ENCODE data around the gene PPP1R13B. TPM values are rescaled to one million over a fixed set of nuclear protein-coding genes. Genes with fewer than 3 reads are reported as not detected.

PPP1R13B gene
- total and polyA plus RNA-seq, 2 experiments from 2014 or later = 9.4 to 20.2 TPM

DNA sequence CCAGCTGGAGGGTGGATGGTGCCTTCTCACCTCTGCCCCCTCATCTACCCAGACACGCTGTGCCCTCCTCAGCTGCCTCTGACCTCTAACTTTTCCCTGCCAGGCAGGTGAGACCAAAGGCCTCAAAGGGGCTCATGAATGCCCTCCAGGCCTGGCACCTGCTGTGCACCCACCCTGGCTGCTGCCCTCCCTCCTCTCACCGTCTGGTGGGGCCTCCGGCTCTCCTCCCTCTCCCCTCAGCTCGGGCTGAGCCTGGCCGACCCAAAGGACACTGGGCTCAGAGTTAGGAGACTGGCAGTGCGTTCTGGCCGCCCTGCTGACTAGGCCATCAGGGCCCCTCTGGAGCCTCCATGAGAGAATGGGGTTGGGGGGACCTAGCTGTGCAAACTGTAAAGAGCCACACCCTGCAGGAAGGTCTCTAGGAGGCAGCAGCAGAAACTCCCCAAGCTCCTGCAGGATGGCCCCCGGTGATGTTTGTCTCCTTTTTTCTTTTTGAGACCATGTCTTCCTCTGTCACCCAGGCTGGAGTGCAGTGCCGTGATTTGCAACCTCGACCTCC, 40.3 kb upstream of the PPP1R13B start:
- TF ChIP-seq EZH2 (IDR thresholded peaks at IDR 0.05; ENCODE audit: borderline replicate concordance) (no peak), EZH2phosphoT487 (IDR thresholded peaks at IDR 0.05; ENCODE audit: low read depth, severe bottlenecking, unreplicated experiment) (no peak), CTCF (IDR thresholded peaks at IDR 0.05; ENCODE audit: poor library complexity) (no peak)
- 89% methylated on average over 10 of the region's 10 CpGs for WGBS (ENCODE audit: low lambda C conversion rate, missing lambda C conversion rate)
- no peak overlapping the region for H3K4me3 ChIP-seq
- no peaks in the 10 kb centered on the region for H3K79me2 ChIP-seq
- no peak overlapping the region for H3K27ac ChIP-seq
- H3K4me2 ChIP-seq = no peak overlapping the region
- no peaks in the 10 kb centered on the region for H3K36me3 ChIP-seq (replicated peaks; ENCODE audit: insufficient read depth, low read depth)
- H4K20me1 ChIP-seq (ENCODE audit: insufficient read depth, poor library complexity, severe bottlenecking) = no peaks in the 10 kb centered on the region
- H3K9me2 ChIP-seq (replicated peaks; ENCODE audit: insufficient read depth) = no peaks in the 10 kb centered on the region
- no peaks in the 10 kb centered on the region for H3K27me3 ChIP-seq
- H3K4me1 ChIP-seq (ENCODE audit: insufficient read depth) = peaks cover 14% of the 10 kb centered on the region
- no peak for DNase-seq (ENCODE audit: low spot score)
- no peak overlapping the region for H2AFZ ChIP-seq
- H3K9me3 ChIP-seq (ENCODE audit: low read depth) = no peaks in the 10 kb centered on the region

- Histone ChIP-seq H3K9me3 (ENCODE audit: low read depth) (no peaks in the 10 kb centered on the region), H4K20me1 (ENCODE audit: insufficient read depth, poor library complexity, severe bottlenecking) (no peaks in the 10 kb centered on the region), H2AFZ (no peak overlapping the region), H3K27me3 (no peaks in the 10 kb centered on the region), H3K27ac (no peak overlapping the region), H3K4me3 (no peak overlapping the region), H3K4me2 (no peak overlapping the region), H3K4me1 (ENCODE audit: insufficient read depth) (peaks cover 18% of the 10 kb centered on the region), H3K9me2 (replicated peaks; ENCODE audit: insufficient read depth) (no peaks in the 10 kb centered on the region), H3K36me3 (replicated peaks; ENCODE audit: insufficient read depth, low read depth) (no peaks in the 10 kb centered on the region), H3K79me2 (no peaks in the 10 kb centered on the region)
- 98% methylated on average over 6 of the region's 6 CpGs for WGBS (ENCODE audit: low lambda C conversion rate, missing lambda C conversion rate)
- DNase-seq (ENCODE audit: low spot score) = no peak
- TF ChIP-seq EZH2phosphoT487 (IDR thresholded peaks at IDR 0.05; ENCODE audit: low read depth, severe bottlenecking, unreplicated experiment) (no peak), EZH2 (IDR thresholded peaks at IDR 0.05; ENCODE audit: borderline replicate concordance) (no peak), CTCF (IDR thresholded peaks at IDR 0.05; ENCODE audit: poor library complexity) (no peak)
Measured at GRCh38 chr14:103887170-103887501, 39.8 kb upstream of the PPP1R13B start.

- Histone ChIP-seq H3K27ac (no peak overlapping the region), H3K36me3 (replicated peaks; ENCODE audit: insufficient read depth, low read depth) (no peaks in the 10 kb centered on the region), H3K4me2 (peak overlapping the region; percentile 60), H4K20me1 (ENCODE audit: insufficient read depth, poor library complexity, severe bottlenecking) (no peaks in the 10 kb centered on the region), H3K4me3 (no peak overlapping the region), H2AFZ (peak overlapping the region; percentile 44), H3K9me2 (replicated peaks; ENCODE audit: insufficient read depth) (no peaks in the 10 kb centered on the region), H3K79me2 (no peaks in the 10 kb centered on the region), H3K27me3 (no peaks in the 10 kb centered on the region), H3K9me3 (ENCODE audit: low read depth) (no peaks in the 10 kb centered on the region), H3K4me1 (ENCODE audit: insufficient read depth) (peaks cover 24% of the 10 kb centered on the region)
- TF ChIP-seq CTCF (IDR thresholded peaks at IDR 0.05; ENCODE audit: poor library complexity) = peak; percentile 54
- TF ChIP-seq EZH2 (IDR thresholded peaks at IDR 0.05; ENCODE audit: borderline replicate concordance) = no peak
- 41% methylated on average over 27 of the region's 27 CpGs for WGBS (ENCODE audit: low lambda C conversion rate, missing lambda C conversion rate)
- peak; percentile 71 for DNase-seq (ENCODE audit: low spot score)
Measured at GRCh38 chr14:103886304-103887169, 39.2 kb upstream of the PPP1R13B start.
